Endothelial cell of umbilical vein (primary cell): ENCODE results near the gene HSP90B1. TPM values are rescaled to one million over a fixed set of nuclear protein-coding genes. Genes with fewer than 3 reads are reported as not detected.

ENCODE experiments used
- BruUV-seq: library from RNA; stranded (reverse); fragments of 400-500 nt; replicated peaks from 2 replicates; lab custom pipeline; 2021; lab: Mats Ljungman, UMichigan
- CTCF ChIA-PET: fragments of 300-600, 350-600 bp; sonication (Branson Sonifier 250); formaldehyde crosslinking; loops from one replicate; lab custom pipeline; 2021; ENCODE audit warnings: antibody characterized with exemption, inconsistent platforms; lab: Charles Lee
- POLR2A ChIA-PET: fragments of 300-600, 350-600 bp; sonication (Branson Sonifier 250); formaldehyde crosslinking; loops from one replicate; lab custom pipeline; 2021; ENCODE audit warnings: antibody characterized with exemption, inconsistent platforms; lab: Charles Lee
- DNase-seq: peaks from one replicate; pipeline ENCODE4 v3.0.0-alpha.2; 2011; ENCODE audit warnings: low read depth, low spot score
- FAIRE-seq: peaks from 2 replicates; lab custom pipeline; 2011; peaks lifted over from hg19 to GRCh38; lab: Jason Lieb, UNC
- H2AFZ ChIP-seq: 2 replicates; pipeline ENCODE4 v1.6.0; 2012; ENCODE audit warnings: low read depth, low read length, control low read depth, inconsistent platforms
- H3K27ac ChIP-seq: 2 replicates; pipeline ENCODE4 v1.5.1; 2011; ENCODE audit warnings: low read depth, mild to moderate bottlenecking, control low read depth, low read length, moderate library complexity; ENCODE audit not compliant: insufficient read depth
- H3K27me3 ChIP-seq, 2 experiments: 2 replicates each; pipeline versions ENCODE4 v1.6.0 to v1.6.1; 2011; ENCODE audit warnings: low read length in 2 of 2, mixed read lengths in 1 of 2; ENCODE audit not compliant: control insufficient read depth in 2 of 2, insufficient read depth in 2 of 2
- H3K36me3 ChIP-seq, 2 experiments: 2 replicates in 1 of 2; 3 replicates in 1 of 2; pipeline ENCODE4 v1.5.1; 2011; ENCODE audit warnings: low read length in 2 of 2, mild to moderate bottlenecking in 1 of 2, moderate library complexity in 1 of 2; ENCODE audit not compliant: control insufficient read depth in 2 of 2, insufficient read depth in 2 of 2; ENCODE audit errors: extremely low read depth in 1 of 2
- H3K4me1 ChIP-seq: 3 replicates; pipeline ENCODE4 v1.5.1; 2011; ENCODE audit warnings: mild to moderate bottlenecking, low read length; ENCODE audit not compliant: control insufficient read depth, insufficient read depth; ENCODE audit errors: extremely low read depth
- H3K4me2 ChIP-seq: 2 replicates; pipeline ENCODE4 v1.6.1; 2011; ENCODE audit warnings: low read length, control low read depth, mixed read lengths; ENCODE audit not compliant: insufficient read depth
- H3K4me3 ChIP-seq, 3 experiments: fragments of 200-600 bp in 1 of 3; sonication (generic), shearing (Covaris generic) in 1 of 3; replicated peaks in 1 of 3; 2 replicates each; pipeline ENCODE4 v1.5.1; 2011 to 2016; ENCODE audit warnings: control low read depth in 3 of 3, low read length in 3 of 3, mild to moderate bottlenecking in 2 of 3, inconsistent platforms in 1 of 3, low read depth in 1 of 3, moderate library complexity in 1 of 3; ENCODE audit not compliant: insufficient read depth in 1 of 3
- H3K79me2 ChIP-seq: 2 replicates; pipeline ENCODE4 v1.6.0; 2012; ENCODE audit warnings: low read length, inconsistent platforms; ENCODE audit not compliant: control insufficient read depth, insufficient read depth
- H3K9ac ChIP-seq: replicated peaks from 2 replicates; pipeline ENCODE3; 2011; ENCODE audit warnings: low read length, control low read depth; ENCODE audit not compliant: insufficient read depth; ENCODE audit errors: extremely low read depth
- H3K9me1 ChIP-seq: replicated peaks from 3 replicates; pipeline ENCODE4 v1.6.0; 2011; ENCODE audit warnings: mild to moderate bottlenecking, low read length; ENCODE audit not compliant: control insufficient read depth, insufficient read depth; ENCODE audit errors: extremely low read depth
- H3K9me3 ChIP-seq: replicated peaks from 2 replicates; pipeline ENCODE4 v1.5.1; 2012; ENCODE audit warnings: low read length, inconsistent platforms; ENCODE audit not compliant: control insufficient read depth, insufficient read depth
- H4K20me1 ChIP-seq: replicated peaks from 2 replicates; pipeline ENCODE3; 2011; ENCODE audit warnings: mild to moderate bottlenecking, low read length; ENCODE audit not compliant: control insufficient read depth, insufficient read depth; ENCODE audit errors: extremely low read depth
- CTCF ChIP-seq, 2 donors: IDR thresholded peaks; 1 replicate in 1 of 2; 2 replicates in 1 of 2; pipeline ENCODE4 v1.5.1; 2011; ENCODE audit warnings: low read length in 2 of 2, mild to moderate bottlenecking in 2 of 2, moderate library complexity in 2 of 2, control low read depth in 1 of 2, inconsistent platforms in 1 of 2, low read depth in 1 of 2; ENCODE audit not compliant: insufficient read depth in 1 of 2; ENCODE audit errors: extremely low read depth in 1 of 2
- EZH2 ChIP-seq: IDR thresholded peaks from 2 replicates; pipeline ENCODE4 v1.6.1; 2012; ENCODE audit warnings: borderline replicate concordance, low read depth, mild to moderate bottlenecking, moderate library complexity, low read length, inconsistent platforms; ENCODE audit not compliant: severe bottlenecking
- FOS ChIP-seq: IDR thresholded peaks from 2 replicates; pipeline ENCODE4 v1.6.1; 2011; ENCODE audit warnings: mild to moderate bottlenecking, low read length, moderate library complexity, borderline replicate concordance; ENCODE audit not compliant: insufficient read depth
- JUN ChIP-seq: IDR thresholded peaks from 2 replicates; pipeline ENCODE4 v1.6.1; 2011; ENCODE audit warnings: borderline replicate concordance, low read depth; ENCODE audit not compliant: insufficient read length, insufficient read depth
- MYC ChIP-seq: IDR thresholded peaks from one replicate; pipeline ENCODE4 v1.6.1; 2011; ENCODE audit warnings: mild to moderate bottlenecking, low read depth, low read length
- POLR2A ChIP-seq: IDR thresholded peaks from 2 replicates; pipeline ENCODE4 v1.6.1; 2012; ENCODE audit warnings: low read depth, mild to moderate bottlenecking, control low read depth, low read length
- POLR2AphosphoS5 ChIP-seq: IDR thresholded peaks from 2 replicates; pipeline ENCODE4 v1.6.1; 2012; ENCODE audit warnings: low read depth, mild to moderate bottlenecking, control low read depth, low read length, moderate library complexity; ENCODE audit not compliant: insufficient read depth
- dilution Hi-C: fragments of 300-500 bp; cut with MboI; formaldehyde crosslinking; loops from one replicate; pipeline ENCODE4 v1.15.0; 2019; ENCODE audit warnings: low sequenced_read_pairs; ENCODE audit not compliant: extremely low pct_ligation_motif_present
- intact Hi-C: fragments of 100-400 bp; cut with micrococcal nuclease; formaldehyde crosslinking; loops from one replicate; pipeline ENCODE4 v1.10.0; 2022
- polyA plus RNA-seq, 4 experiments: library from polyadenylated mRNA; depleted of rRNA in 3 of 4; stranded (reverse) in 3 of 4; unstranded in 1 of 4; fragments of >200 nt; gene quantifications; 2 replicates each; pipeline versions ENCODE4 v1.2.1 to v1.2.3, GENCODE V29; 2011 to 2012; ENCODE audit warnings: missing spikeins in 1 of 4
- total RNA-seq: library from RNA; stranded (reverse); gene quantifications from 2 replicates; pipeline ENCODE4 v1.2.3, GENCODE V29; 2021
- TF ChIP-seq, protein P1 (sequence below): IDR thresholded peaks from 2 replicates; pipeline ENCODE4 v1.6.1; 2011; ENCODE audit not compliant: insufficient read depth, insufficient read length

The HSP90B1 gene
- total and polyA plus RNA-seq, 2 donors (not counting 3 experiments of a cell fraction or from before 2014, with no cell fraction given) = 310 to 1,310 TPM

GRCh38 chr12:103882861-103883596 lies 47.2 kb upstream of the HSP90B1 start:
- no peak for DNase-seq
- peaks cover 0 to 7% of the 10 kb centered on the region in 2 experiments for H3K27me3 ChIP-seq
- no peak for FAIRE-seq
- H3K4me1 ChIP-seq = peaks cover 6% of the 10 kb centered on the region
- no peaks in the 10 kb centered on the region for H3K9me1 ChIP-seq
- TF ChIP-seq MYC = no peak
- no peak for TF ChIP-seq POLR2AphosphoS5
- no TSS peak for BruUV-seq
- ChIA-PET CTCF (interaction anchor here (1.9 kb wide), 1 partner anchor 227 kb away, joined by 32 read pairs; no protein-coding TSS in a partner anchor), POLR2A (no interaction called here)
- no peak overlapping the region for H3K4me3 ChIP-seq
- H3K36me3 ChIP-seq = no peaks in the 10 kb centered on the region
- H3K9ac ChIP-seq = no peak overlapping the region
- H3K4me2 ChIP-seq = no peak overlapping the region
- no peaks in the 10 kb centered on the region for H3K9me3 ChIP-seq
- no peaks in the 10 kb centered on the region for H4K20me1 ChIP-seq
- H2AFZ ChIP-seq = no peak overlapping the region
- dilution Hi-C loops (no loop called here), intact Hi-C loops (no loop called here)
- no peaks in the 10 kb centered on the region for H3K79me2 ChIP-seq
- no peak overlapping the region for H3K27ac ChIP-seq

- POLR2A ChIA-PET = no interaction called here
- no peaks in the 10 kb centered on the region for H4K20me1 ChIP-seq
These were observed 46.3 kb upstream of the HSP90B1 start for GRCh38 chr12:103883908-103884307.

More at GRCh38 chr12:103883908-103884307, 46.3 kb upstream of the HSP90B1 start:
- DNase-seq (no peak), FAIRE-seq (no peak)
- Histone ChIP-seq H3K36me3 (no peaks in the 10 kb centered on the region), H3K4me2 (no peak overlapping the region), H3K9ac (no peak overlapping the region), H3K79me2 (no peaks in the 10 kb centered on the region), H3K27me3 (peaks cover 0 to 7% of the 10 kb centered on the region in 2 experiments), H3K9me1 (no peaks in the 10 kb centered on the region), H3K4me1 (peaks cover 6% of the 10 kb centered on the region), H3K27ac (no peak overlapping the region), H2AFZ (no peak overlapping the region), H3K4me3 (no peak overlapping the region), H3K9me3 (no peaks in the 10 kb centered on the region)
- TF ChIP-seq, protein P1, sequence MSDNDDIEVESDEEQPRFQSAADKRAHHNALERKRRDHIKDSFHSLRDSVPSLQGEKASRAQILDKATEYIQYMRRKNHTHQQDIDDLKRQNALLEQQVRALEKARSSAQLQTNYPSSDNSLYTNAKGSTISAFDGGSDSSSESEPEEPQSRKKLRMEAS = no peak
- TF ChIP-seq CTCF (IDR thresholded peaks at IDR 0.05; ENCODE audit: extremely low read depth in 1 of 2, insufficient read depth in 1 of 2, low read depth in 1 of 2, low read length in 2 of 2) (no peak), FOS (no peak), POLR2A (no peak), JUN (no peak), EZH2 (no peak)
- intact Hi-C loops (loop anchor here (1.0 kb wide), 1 partner anchor 225 kb away; no protein-coding TSS in a partner anchor), dilution Hi-C loops (no loop called here)
- CTCF ChIA-PET = interaction anchor here (0.7 to 1.9 kb wide), 12 partner anchors 13 to 293 kb away, joined by 3 to 32 read pairs (median 4); partner anchors contain the start of gene HSP90B1
- no TSS peak for BruUV-seq
